ENCODE measurements around the gene VASP. TPM values are rescaled to one million over a fixed set of nuclear protein-coding genes. Genes with fewer than 3 reads are reported as not detected.
A peak's percentile ranks its signal among the peaks of the same experiment; 100 is the strongest.

VASP gene
- total and polyA plus RNA-seq, 2 of the 13 experiments (the other 11 are each of a cell fraction or from before 2014, with no cell fraction given) = 41.8 to 67.1 TPM

- TF ChIP-seq IKZF5 (CRISPR knock-in tag; IDR thresholded peaks at IDR 0.05) (peak; percentile 78), ZNF225 (CRISPR knock-in tag; IDR thresholded peaks at IDR 0.05) (peak; percentile 24; the same call in 1 of the 2 replicates), ZNF501 (CRISPR knock-in tag; IDR thresholded peaks at IDR 0.05) (0 out of 2 replicates have a peak, but pooled peaks have one; percentile 46), ARID5B (CRISPR knock-in tag; IDR thresholded peaks at IDR 0.05) (peak; percentile 26; the same call in 1 of the 2 replicates), EP300 (IDR thresholded peaks at IDR 0.05; ENCODE audit: low read depth in 2 of 2, low read length in 2 of 2) (peak in 1 of 2 experiments; percentile 33; a peak in 1 of 4 replicates), EP300 (CRISPR knock-in tag; IDR thresholded peaks at IDR 0.05; ENCODE audit: borderline replicate concordance) (no peak), SNAI1 (CRISPR knock-in tag; IDR thresholded peaks at IDR 0.05; ENCODE audit: borderline replicate concordance) (peak; percentile 70; the same call in 1 of the 2 replicates), ZBTB21 (CRISPR knock-in tag; IDR thresholded peaks at IDR 0.05) (0 out of 2 replicates have a peak, but pooled peaks have one; percentile 28), ZNF10 (CRISPR knock-in tag; IDR thresholded peaks at IDR 0.05; ENCODE audit: borderline replicate concordance, low read depth) (no peak), ZFX (CRISPR knock-in tag; IDR thresholded peaks at IDR 0.05; ENCODE audit: low read depth) (no peak; the same call in none of the 2 replicates), RNF2 (conservative IDR thresholded peaks at IDR 0.05; ENCODE audit: low read depth) (no peak), RXRA (CRISPR knock-in tag; IDR thresholded peaks at IDR 0.05) (peak; percentile 53; the same call in 1 of the 2 replicates), ZNF256 (CRISPR knock-in tag; conservative IDR thresholded peaks at IDR 0.05) (no peak), GLI4 (CRISPR knock-in tag; IDR thresholded peaks at IDR 0.05; ENCODE audit: borderline replicate concordance) (no peak), MTF2 (CRISPR knock-in tag; IDR thresholded peaks at IDR 0.05; ENCODE audit: borderline replicate concordance) (no peak), ZBTB26 (CRISPR knock-in tag; IDR thresholded peaks at IDR 0.05; ENCODE audit: borderline replicate concordance) (no peak), CBX5 (CRISPR knock-in tag; IDR thresholded peaks at IDR 0.05; ENCODE audit: borderline replicate concordance) (peak; percentile 54; the same call in 1 of the 2 replicates), HES4 (CRISPR knock-in tag; IDR thresholded peaks at IDR 0.05; ENCODE audit: borderline replicate concordance) (no peak; the same call in 1 of the 2 replicates), GLMP (CRISPR knock-in tag; IDR thresholded peaks at IDR 0.05; ENCODE audit: borderline replicate concordance) (no peak), KDM2A (CRISPR knock-in tag; IDR thresholded peaks at IDR 0.05; ENCODE audit: borderline replicate concordance, low read depth) (peak; percentile 51; the same call in 1 of the 2 replicates), FOSL2 (CRISPR knock-in tag; IDR thresholded peaks at IDR 0.05) (peak; percentile 79), PAX8 (CRISPR knock-in tag; IDR thresholded peaks at IDR 0.05; ENCODE audit: borderline replicate concordance) (no peak)
These were observed 862 bp upstream of the VASP start (continued) for GRCh38 chr19:45506246-45506988.
